ENCODE measurements around the gene KDM4C. TPM values are rescaled to one million over a fixed set of nuclear protein-coding genes. Genes with fewer than 3 reads are reported as not detected.

KDM4C gene
- total RNA-seq, 1 experiment from 2014 or later: 17.0 TPM

- DNase-seq: no peak
- H3K36me3 ChIP-seq: no peaks in the 10 kb centered on the region
- H3K4me3 ChIP-seq: no peak overlapping the region
- H3K9me3 ChIP-seq (replicated peaks): no peaks in the 10 kb centered on the region
- H3K27ac ChIP-seq: no peak overlapping the region
- H3K27me3 ChIP-seq: no peaks in the 10 kb centered on the region
- no peaks in the 10 kb centered on the region for H3K4me1 ChIP-seq
Observed at GRCh38 chr9:7135735-7136134, 378.0 kb downstream of the KDM4C start.

- no peak overlapping the region for H3K4me3 ChIP-seq
- no peaks in the 10 kb centered on the region for H3K36me3 ChIP-seq
- no peaks in the 10 kb centered on the region for H3K4me1 ChIP-seq
- H3K27me3 ChIP-seq: no peaks in the 10 kb centered on the region
- no peak for DNase-seq
- H3K9me3 ChIP-seq (replicated peaks): no peaks in the 10 kb centered on the region
- H3K27ac ChIP-seq: no peak overlapping the region
Observed at GRCh38 chr9:7137040-7137439, 379.3 kb downstream of the KDM4C start.

DNA sequence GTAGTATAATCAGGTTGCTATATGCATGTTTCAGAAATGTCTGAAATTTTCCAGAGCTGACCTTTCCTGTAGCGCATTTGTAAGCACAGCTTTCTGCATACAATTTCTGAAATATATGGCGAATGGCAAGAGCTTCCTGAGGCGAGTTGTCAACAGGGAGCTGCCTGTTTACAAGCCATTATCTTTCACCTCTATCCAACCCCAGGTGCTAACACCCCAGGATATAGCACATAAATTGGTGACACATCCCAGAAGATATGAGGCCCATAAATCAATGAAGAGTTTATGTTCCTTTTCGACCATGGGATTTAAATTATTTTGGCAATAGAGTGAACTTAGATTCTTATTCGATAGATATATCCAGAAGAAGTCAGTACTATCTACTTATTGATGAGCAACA lies 379.8 kb downstream of the KDM4C start:
- no peaks in the 10 kb centered on the region for H3K9me3 ChIP-seq (replicated peaks)
- H3K27me3 ChIP-seq: no peaks in the 10 kb centered on the region
- H3K36me3 ChIP-seq: no peaks in the 10 kb centered on the region
- DNase-seq: no peak
- no peak overlapping the region for H3K4me3 ChIP-seq
- no peaks in the 10 kb centered on the region for H3K4me1 ChIP-seq
- H3K27ac ChIP-seq: no peak overlapping the region

DNA sequence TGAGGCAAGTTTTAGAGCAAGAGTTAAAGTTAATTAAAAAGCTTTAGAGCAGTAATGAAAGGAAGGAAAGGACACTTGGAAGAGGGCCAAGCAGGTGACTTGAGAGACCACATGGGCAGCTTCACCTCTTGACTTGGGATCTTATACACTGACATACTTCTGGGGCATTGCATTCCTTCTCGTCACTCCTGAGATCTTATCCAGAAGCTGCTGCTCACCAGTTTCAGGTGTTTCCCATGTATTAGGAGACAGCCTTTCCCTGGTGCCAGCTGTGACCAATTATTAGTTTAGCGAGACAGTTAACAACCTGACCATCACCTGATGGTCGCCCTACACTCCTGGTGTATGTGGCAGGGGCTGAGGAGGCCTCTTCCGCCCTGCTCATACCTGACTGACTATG lies 382.1 kb downstream of the KDM4C start:
- H3K27me3 ChIP-seq: no peaks in the 10 kb centered on the region
- H3K36me3 ChIP-seq: no peaks in the 10 kb centered on the region
- H3K4me1 ChIP-seq: no peaks in the 10 kb centered on the region
- DNase-seq: no peak
- no peaks in the 10 kb centered on the region for H3K9me3 ChIP-seq (replicated peaks)
- no peak overlapping the region for H3K27ac ChIP-seq
- H3K4me3 ChIP-seq: no peak overlapping the region

DNA sequence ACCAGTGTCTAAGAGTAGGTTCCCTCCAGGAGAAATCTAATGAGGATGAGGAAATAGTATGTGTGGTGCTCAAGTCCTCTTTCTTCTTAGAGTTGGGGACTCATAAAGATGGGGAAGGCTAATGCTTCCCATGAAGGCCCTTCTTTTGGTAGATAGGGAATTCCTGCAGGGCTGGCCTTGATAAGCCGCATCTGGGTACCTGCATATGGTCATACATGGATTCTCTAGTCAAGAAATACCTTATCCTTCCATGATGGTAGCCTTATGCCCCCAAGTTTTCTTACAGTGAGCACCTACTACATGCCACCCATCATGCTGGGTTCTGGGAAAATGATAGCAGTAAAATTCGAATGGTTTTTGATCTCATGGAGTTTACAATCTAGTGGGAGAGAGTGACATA lies 382.6 kb downstream of the KDM4C start:
- H3K36me3 ChIP-seq: no peaks in the 10 kb centered on the region
- no peak for DNase-seq
- no peaks in the 10 kb centered on the region for H3K9me3 ChIP-seq (replicated peaks)
- H3K27ac ChIP-seq: no peak overlapping the region
- no peaks in the 10 kb centered on the region for H3K4me1 ChIP-seq
- H3K4me3 ChIP-seq: no peak overlapping the region
- no peaks in the 10 kb centered on the region for H3K27me3 ChIP-seq

- DNase-seq: no peak
- H3K27ac ChIP-seq: no peak overlapping the region
- H3K36me3 ChIP-seq: no peaks in the 10 kb centered on the region
- no peaks in the 10 kb centered on the region for H3K4me1 ChIP-seq
- no peaks in the 10 kb centered on the region for H3K27me3 ChIP-seq
- no peak overlapping the region for H3K4me3 ChIP-seq
- H3K9me3 ChIP-seq (replicated peaks): no peaks in the 10 kb centered on the region
Observed at GRCh38 chr9:7143645-7144200, 385.9 kb downstream of the KDM4C start.

- no peak overlapping the region for H3K27ac ChIP-seq
- H3K4me3 ChIP-seq: no peak overlapping the region
- no peaks in the 10 kb centered on the region for H3K4me1 ChIP-seq
- H3K36me3 ChIP-seq: no peaks in the 10 kb centered on the region
- H3K27me3 ChIP-seq: no peaks in the 10 kb centered on the region
- no peak for DNase-seq
- H3K9me3 ChIP-seq (replicated peaks): no peaks in the 10 kb centered on the region
Observed at GRCh38 chr9:7144265-7145046, 386.7 kb downstream of the KDM4C start.

DNA sequence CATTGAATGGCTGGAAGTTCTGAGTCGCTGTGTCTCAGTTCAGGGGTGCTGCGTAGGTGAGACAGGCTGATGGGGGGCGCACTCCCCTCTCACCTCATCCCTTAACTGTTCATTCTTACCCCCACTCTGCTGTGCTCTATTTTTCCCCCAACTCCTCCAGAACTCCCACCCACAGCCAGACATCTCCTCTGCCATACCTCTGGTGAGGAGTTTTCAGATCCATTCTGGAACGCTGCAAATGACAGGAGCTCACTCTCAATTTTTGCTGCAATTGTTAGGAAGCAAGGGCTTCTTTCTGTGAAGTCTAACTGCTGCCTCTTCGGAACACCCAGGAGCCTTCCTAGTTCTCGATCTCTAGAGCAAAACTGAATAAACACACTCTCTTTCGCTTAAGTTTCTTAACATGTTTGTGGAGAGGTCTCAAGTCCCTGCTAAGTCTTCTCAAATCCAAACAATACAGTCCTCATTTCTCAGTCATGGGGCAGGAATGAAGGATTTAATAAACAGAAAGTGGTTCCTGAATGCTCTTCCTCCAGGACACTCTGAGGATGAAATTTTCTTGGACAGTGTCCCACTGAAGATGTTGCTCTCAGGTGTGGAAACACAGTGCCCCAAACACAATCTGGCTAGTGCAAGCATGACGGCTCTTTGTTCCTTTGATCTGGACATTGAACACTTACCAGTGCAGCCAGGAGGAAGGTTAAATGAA lies 387.7 kb downstream of the KDM4C start:
- Histone ChIP-seq H3K27ac (no peak overlapping the region), H3K27me3 (no peaks in the 10 kb centered on the region), H3K4me3 (no peak overlapping the region), H3K9me3 (replicated peaks) (no peaks in the 10 kb centered on the region), H3K36me3 (no peaks in the 10 kb centered on the region), H3K4me1 (no peaks in the 10 kb centered on the region)
- no peak for DNase-seq

- no peaks in the 10 kb centered on the region for H3K36me3 ChIP-seq
- H3K9me3 ChIP-seq (replicated peaks): no peaks in the 10 kb centered on the region
- no peaks in the 10 kb centered on the region for H3K27me3 ChIP-seq
- H3K27ac ChIP-seq: no peak overlapping the region
- no peak overlapping the region for H3K4me3 ChIP-seq
- DNase-seq: no peak
- H3K4me1 ChIP-seq: no peaks in the 10 kb centered on the region
Observed at GRCh38 chr9:7146582-7146981, 388.8 kb downstream of the KDM4C start.

DNA sequence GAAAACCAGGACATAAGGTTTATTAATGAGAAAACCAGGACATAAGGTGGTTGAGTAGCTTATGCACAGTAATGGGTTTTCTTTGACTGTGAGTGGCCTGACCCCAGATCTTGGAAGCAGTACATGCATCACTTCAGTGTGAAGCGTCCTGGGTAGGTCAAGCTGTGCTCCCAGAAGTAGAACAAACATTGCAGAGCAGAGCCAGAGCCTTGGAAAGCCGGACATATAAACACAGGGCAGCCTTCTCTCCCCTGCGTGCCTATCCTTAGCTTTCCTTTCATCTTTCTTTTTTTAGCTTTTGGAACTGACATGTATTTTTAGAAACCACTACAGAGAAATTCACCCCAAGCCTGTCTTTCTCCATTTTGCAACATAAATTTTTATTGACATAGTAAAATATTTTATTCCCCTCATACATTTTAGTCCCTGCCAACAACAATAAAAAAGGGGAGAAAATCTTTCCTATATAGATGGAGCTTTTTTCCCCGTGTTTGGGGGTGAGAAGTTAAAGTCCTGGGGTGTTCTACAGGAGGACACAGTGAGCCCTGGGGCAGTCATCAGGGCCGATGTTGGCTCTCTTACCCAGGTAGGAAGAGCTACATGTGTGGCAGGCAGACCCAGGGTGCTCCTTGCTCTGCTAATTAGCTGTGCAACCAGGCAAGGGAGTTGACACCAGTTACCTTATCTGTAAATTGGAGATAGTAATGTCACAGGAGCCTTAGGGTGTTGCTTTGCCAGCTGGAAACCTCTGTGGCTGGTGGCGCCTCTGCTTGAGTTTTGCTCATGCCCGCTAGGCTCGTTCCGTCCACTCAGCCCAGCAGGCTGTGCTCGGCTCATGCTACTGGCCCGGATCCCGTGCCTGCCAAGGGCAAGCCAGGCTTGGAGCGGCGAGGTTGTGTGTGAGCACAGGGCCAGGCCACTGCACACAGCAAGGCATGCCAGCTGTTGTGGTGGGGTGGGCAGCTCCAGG lies 389.6 kb downstream of the KDM4C start:
- H3K36me3 ChIP-seq: no peaks in the 10 kb centered on the region
- H3K27me3 ChIP-seq: no peaks in the 10 kb centered on the region
- DNase-seq: no peak
- H3K4me1 ChIP-seq: no peaks in the 10 kb centered on the region
- no peak overlapping the region for H3K4me3 ChIP-seq
- no peaks in the 10 kb centered on the region for H3K9me3 ChIP-seq (replicated peaks)
- no peak overlapping the region for H3K27ac ChIP-seq

DNA sequence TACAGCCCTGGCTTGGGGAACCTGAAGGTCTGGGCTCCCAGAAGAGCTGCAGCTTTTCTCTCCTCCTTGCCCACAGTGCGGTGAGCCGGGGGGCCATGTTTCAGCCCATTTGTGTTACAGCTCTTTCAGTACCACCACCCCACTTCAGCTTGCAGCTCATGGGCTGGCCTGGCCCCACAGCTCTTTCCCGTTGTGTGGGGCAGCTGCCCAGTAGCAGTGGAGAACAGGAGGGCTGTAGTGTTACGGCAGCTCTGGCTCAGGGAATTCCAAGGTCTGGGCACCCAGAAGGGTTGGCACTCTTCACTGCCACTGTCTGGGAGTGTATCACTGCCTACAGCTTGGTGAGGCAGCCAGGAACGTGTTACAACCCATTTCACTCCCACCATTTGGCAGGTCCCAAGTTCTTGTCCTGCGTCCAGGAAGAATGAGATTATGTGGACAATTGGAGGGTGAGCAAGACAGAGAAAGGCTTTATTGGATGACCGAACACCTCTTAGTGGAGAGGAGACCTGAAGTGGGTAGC lies 390.5 kb downstream of the KDM4C start:
- H3K9me3 ChIP-seq (replicated peaks): no peaks in the 10 kb centered on the region
- H3K36me3 ChIP-seq: no peaks in the 10 kb centered on the region
- H3K27me3 ChIP-seq: no peaks in the 10 kb centered on the region
- no peak for DNase-seq
- H3K4me3 ChIP-seq: no peak overlapping the region
- H3K27ac ChIP-seq: no peak overlapping the region
- H3K4me1 ChIP-seq: no peaks in the 10 kb centered on the region

- Histone ChIP-seq H3K27ac (no peak overlapping the region), H3K4me3 (no peak overlapping the region), H3K36me3 (no peaks in the 10 kb centered on the region), H3K9me3 (replicated peaks) (no peaks in the 10 kb centered on the region), H3K27me3 (no peaks in the 10 kb centered on the region), H3K4me1 (no peaks in the 10 kb centered on the region)
- DNase-seq: no peak
Observed at GRCh38 chr9:7149258-7149657, 391.5 kb downstream of the KDM4C start.

GRCh38 chr9:7150153-7150890 lies 392.5 kb downstream of the KDM4C start:
- Histone ChIP-seq H3K27me3 (no peaks in the 10 kb centered on the region), H3K27ac (no peak overlapping the region), H3K9me3 (replicated peaks) (no peaks in the 10 kb centered on the region), H3K4me3 (no peak overlapping the region), H3K4me1 (no peaks in the 10 kb centered on the region), H3K36me3 (no peaks in the 10 kb centered on the region)
- no peak for DNase-seq

GRCh38 chr9:7153134-7153533 lies 395.4 kb downstream of the KDM4C start:
- no peaks in the 10 kb centered on the region for H3K36me3 ChIP-seq
- H3K27me3 ChIP-seq: no peaks in the 10 kb centered on the region
- no peaks in the 10 kb centered on the region for H3K4me1 ChIP-seq
- no peak for DNase-seq
- no peak overlapping the region for H3K4me3 ChIP-seq
- no peaks in the 10 kb centered on the region for H3K9me3 ChIP-seq (replicated peaks)
- H3K27ac ChIP-seq: no peak overlapping the region

Data from SJCRH30 (cell line).